ENCODE results near the gene CCM2. TPM values are rescaled to one million over a fixed set of nuclear protein-coding genes. Genes with fewer than 3 reads are reported as not detected.
A peak's percentile ranks its signal among the peaks of the same experiment; 100 is the strongest.

CCM2 gene
- total and polyA plus RNA-seq, 2 of the 8 experiments (the other 6 are each of a cell fraction or from before 2014, with no cell fraction given): 31.6 to 41.2 TPM

- no peak for TF ChIP-seq ATF2 (IDR thresholded peaks at IDR 0.05; ENCODE audit: low read length)
- no peak for TF ChIP-seq SRF (IDR thresholded peaks at IDR 0.05; ENCODE audit: low read depth, low read length)
- no peak for TF ChIP-seq SP1 (IDR thresholded peaks at IDR 0.05; ENCODE audit: low read depth, low read length)
- H3K23me2 ChIP-seq (ENCODE audit: low read depth, low read length): no peaks in the 10 kb centered on the region
- no peak overlapping the region for H2BK5ac ChIP-seq (ENCODE audit: low read depth, low read length)
- no peak overlapping the region for H3K18ac ChIP-seq (ENCODE audit: extremely low read depth, low read length)
- DNase-seq (ENCODE audit: low read depth in 1 of 2, low spot score in 2 of 2) (no peak), FAIRE-seq (no peak)
- CTCF ChIA-PET (ENCODE audit: partially characterized antibody): interaction anchor here (0.9 to 1.3 kb wide), 3 partner anchors 15 to 75 kb away, joined by 3 read pairs; no protein-coding TSS in a partner anchor
- H2BK20ac ChIP-seq (ENCODE audit: low read length): no peak overlapping the region
- no peaks in the 10 kb centered on the region; the same call in none of the 2 replicates for H3K79me1 ChIP-seq (ENCODE audit: low read depth, low read length)
- no peaks in the 10 kb centered on the region for H3K9me3 ChIP-seq (ENCODE audit: insufficient read depth in 2 of 2, low read depth in 1 of 2, low read length in 1 of 2)
- H3K4me2 ChIP-seq (ENCODE audit: insufficient read depth in 1 of 2, low read depth in 2 of 2, low read length in 2 of 2): no peak overlapping the region
- no peaks in the 10 kb centered on the region for H3K27me3 ChIP-seq (replicated peaks in 1 of 4; ENCODE audit: control insufficient read depth in 3 of 4, extremely low read depth in 1 of 4, insufficient read depth in 3 of 4, low read length in 3 of 4)
- H2BK15ac ChIP-seq (ENCODE audit: low read length): no peak overlapping the region
- no peak overlapping the region for H3K14ac ChIP-seq (ENCODE audit: insufficient read length)
- peak overlapping the region; percentile 19 for H3K4ac ChIP-seq (replicated peaks; ENCODE audit: insufficient read length, low read depth, low read length)
- no peak overlapping the region for H2BK12ac ChIP-seq (ENCODE audit: low read depth, low read length)
- no peak overlapping the region for H2AK5ac ChIP-seq (ENCODE audit: low read depth, low read length)
- no peak overlapping the region for H2BK120ac ChIP-seq (replicated peaks; ENCODE audit: low read depth, low read length)
- 81% methylated on average over 5 of the region's 5 CpGs; no CpG with 5 or more reads in 1 of the 2 experiments for WGBS, 2 experiments (ENCODE audit: extremely low coverage in 1 of 2, insufficient coverage in 1 of 2, insufficient read length in 1 of 2, insufficient replicate concordance in 2 of 2, low coverage in 1 of 2, low lambda C conversion rate in 2 of 2, missing lambda C conversion rate in 1 of 2)
- H3K79me2 ChIP-seq (ENCODE audit: control insufficient read depth in 1 of 2, insufficient read depth in 2 of 2, low read length in 2 of 2): peaks cover 0 to 27% of the 10 kb centered on the region in 2 experiments; a peak in 2 of 4 replicates
- H3K36me3 ChIP-seq (ENCODE audit: control insufficient read depth in 2 of 4, insufficient read depth in 4 of 4, low read length in 3 of 4): peaks cover 0 to 4% (median 2%) of the 10 kb centered on the region in 4 experiments; a peak in 3 of 8 replicates
- no peak overlapping the region for H4K8ac ChIP-seq (ENCODE audit: extremely low read depth, insufficient read depth, low read length)
- H4K5ac ChIP-seq (ENCODE audit: insufficient read length, low read depth, low read length): no peak overlapping the region
- no peak overlapping the region for H3K27ac ChIP-seq (ENCODE audit: low read depth, low read length)
- POLR2A ChIA-PET (ENCODE audit: partially characterized antibody): interaction anchor here (1.1 to 1.4 kb wide), 4 partner anchors 8 to 73 kb away, joined by 3 to 4 read pairs (median 3); no protein-coding TSS in a partner anchor
- peaks cover 0 to 5% (median 0%) of the 10 kb centered on the region in 4 experiments; a peak in 1 of 7 replicates for H3K4me1 ChIP-seq (replicated peaks in 1 of 4; ENCODE audit: control insufficient read depth in 3 of 4, insufficient read depth in 4 of 4, low read length in 3 of 4)
- H2AFZ ChIP-seq (ENCODE audit: low read length): no peak overlapping the region
- H3K23ac ChIP-seq (ENCODE audit: insufficient read length): no peak overlapping the region
- no peak overlapping the region for H3K56ac ChIP-seq (replicated peaks; ENCODE audit: insufficient read length, low read depth, low read length)
- no peak overlapping the region for H3K4me3 ChIP-seq (ENCODE audit: extremely low read depth in 1 of 4, insufficient read depth in 2 of 4, low read depth in 3 of 4, low read length in 4 of 4)
- H4K91ac ChIP-seq (replicated peaks; ENCODE audit: insufficient read length, low read length): no peak overlapping the region
- peaks cover 3 to 4% of the 10 kb centered on the region in 2 experiments for H4K20me1 ChIP-seq (replicated peaks in 1 of 2; ENCODE audit: control insufficient read depth in 1 of 2, insufficient read depth in 2 of 2, low read length in 2 of 2)
- no peak overlapping the region for H3K9ac ChIP-seq (replicated peaks in 1 of 4; ENCODE audit: extremely low read depth in 1 of 4, low read depth in 3 of 4, low read length in 3 of 4)
These were observed 35.4 kb downstream of the CCM2 start for GRCh38 chr7:45035371-45035770.

Measured in H1 (cell line).